Endothelial cell of umbilical vein (primary cell): ENCODE data around the gene EZR. TPM values are rescaled to one million over a fixed set of nuclear protein-coding genes. Genes with fewer than 3 reads are reported as not detected.

Experiments used
- BruUV-seq: library from RNA; stranded (reverse); fragments of 400-500 nt; replicated peaks from 2 replicates; lab custom pipeline; 2021; lab: Mats Ljungman, UMichigan
- CTCF ChIA-PET: fragments of 300-600, 350-600 bp; sonication (Branson Sonifier 250); formaldehyde crosslinking; loops from one replicate; lab custom pipeline; 2021; ENCODE audit warnings: antibody characterized with exemption, inconsistent platforms; lab: Charles Lee
- POLR2A ChIA-PET: fragments of 300-600, 350-600 bp; sonication (Branson Sonifier 250); formaldehyde crosslinking; loops from one replicate; lab custom pipeline; 2021; ENCODE audit warnings: antibody characterized with exemption, inconsistent platforms; lab: Charles Lee
- DNase-seq: peaks from one replicate; pipeline ENCODE4 v3.0.0-alpha.2; 2011; ENCODE audit warnings: low read depth, low spot score
- FAIRE-seq: peaks from 2 replicates; lab custom pipeline; 2011; peaks lifted over from hg19 to GRCh38; lab: Jason Lieb, UNC
- H2AFZ ChIP-seq: 2 replicates; pipeline ENCODE4 v1.6.0; 2012; ENCODE audit warnings: low read depth, low read length, control low read depth, inconsistent platforms
- H3K27ac ChIP-seq: 2 replicates; pipeline ENCODE4 v1.5.1; 2011; ENCODE audit warnings: low read depth, mild to moderate bottlenecking, control low read depth, low read length, moderate library complexity; ENCODE audit not compliant: insufficient read depth
- H3K27me3 ChIP-seq, 2 experiments: 2 replicates each; pipeline versions ENCODE4 v1.6.0 to v1.6.1; 2011; ENCODE audit warnings: low read length in 2 of 2, mixed read lengths in 1 of 2; ENCODE audit not compliant: control insufficient read depth in 2 of 2, insufficient read depth in 2 of 2
- H3K36me3 ChIP-seq, 2 experiments: 2 replicates in 1 of 2; 3 replicates in 1 of 2; pipeline ENCODE4 v1.5.1; 2011; ENCODE audit warnings: low read length in 2 of 2, mild to moderate bottlenecking in 1 of 2, moderate library complexity in 1 of 2; ENCODE audit not compliant: control insufficient read depth in 2 of 2, insufficient read depth in 2 of 2; ENCODE audit errors: extremely low read depth in 1 of 2
- H3K4me1 ChIP-seq: 3 replicates; pipeline ENCODE4 v1.5.1; 2011; ENCODE audit warnings: mild to moderate bottlenecking, low read length; ENCODE audit not compliant: control insufficient read depth, insufficient read depth; ENCODE audit errors: extremely low read depth
- H3K4me2 ChIP-seq: 2 replicates; pipeline ENCODE4 v1.6.1; 2011; ENCODE audit warnings: low read length, control low read depth, mixed read lengths; ENCODE audit not compliant: insufficient read depth
- H3K4me3 ChIP-seq, 3 experiments: fragments of 200-600 bp in 1 of 3; sonication (generic), shearing (Covaris generic) in 1 of 3; replicated peaks in 1 of 3; 2 replicates each; pipeline ENCODE4 v1.5.1; 2011 to 2016; ENCODE audit warnings: control low read depth in 3 of 3, low read length in 3 of 3, mild to moderate bottlenecking in 2 of 3, inconsistent platforms in 1 of 3, low read depth in 1 of 3, moderate library complexity in 1 of 3; ENCODE audit not compliant: insufficient read depth in 1 of 3
- H3K79me2 ChIP-seq: 2 replicates; pipeline ENCODE4 v1.6.0; 2012; ENCODE audit warnings: low read length, inconsistent platforms; ENCODE audit not compliant: control insufficient read depth, insufficient read depth
- H3K9ac ChIP-seq: replicated peaks from 2 replicates; pipeline ENCODE3; 2011; ENCODE audit warnings: low read length, control low read depth; ENCODE audit not compliant: insufficient read depth; ENCODE audit errors: extremely low read depth
- H3K9me1 ChIP-seq: replicated peaks from 3 replicates; pipeline ENCODE4 v1.6.0; 2011; ENCODE audit warnings: mild to moderate bottlenecking, low read length; ENCODE audit not compliant: control insufficient read depth, insufficient read depth; ENCODE audit errors: extremely low read depth
- H3K9me3 ChIP-seq: replicated peaks from 2 replicates; pipeline ENCODE4 v1.5.1; 2012; ENCODE audit warnings: low read length, inconsistent platforms; ENCODE audit not compliant: control insufficient read depth, insufficient read depth
- H4K20me1 ChIP-seq: replicated peaks from 2 replicates; pipeline ENCODE3; 2011; ENCODE audit warnings: mild to moderate bottlenecking, low read length; ENCODE audit not compliant: control insufficient read depth, insufficient read depth; ENCODE audit errors: extremely low read depth
- EZH2 ChIP-seq: IDR thresholded peaks from 2 replicates; pipeline ENCODE4 v1.6.1; 2012; ENCODE audit warnings: borderline replicate concordance, low read depth, mild to moderate bottlenecking, moderate library complexity, low read length, inconsistent platforms; ENCODE audit not compliant: severe bottlenecking
- FOS ChIP-seq: IDR thresholded peaks from 2 replicates; pipeline ENCODE4 v1.6.1; 2011; ENCODE audit warnings: mild to moderate bottlenecking, low read length, moderate library complexity, borderline replicate concordance; ENCODE audit not compliant: insufficient read depth
- GATA2 ChIP-seq: IDR thresholded peaks from 2 replicates; pipeline ENCODE4 v1.7.0; 2011; ENCODE audit warnings: low read depth, mild to moderate bottlenecking, moderate library complexity, mixed read lengths, low read length; ENCODE audit not compliant: insufficient read length, insufficient read depth
- POLR2AphosphoS5 ChIP-seq: IDR thresholded peaks from 2 replicates; pipeline ENCODE4 v1.6.1; 2012; ENCODE audit warnings: low read depth, mild to moderate bottlenecking, control low read depth, low read length, moderate library complexity; ENCODE audit not compliant: insufficient read depth
- dilution Hi-C: fragments of 300-500 bp; cut with MboI; formaldehyde crosslinking; loops from one replicate; pipeline ENCODE4 v1.15.0; 2019; ENCODE audit warnings: low sequenced_read_pairs; ENCODE audit not compliant: extremely low pct_ligation_motif_present
- intact Hi-C: fragments of 100-400 bp; cut with micrococcal nuclease; formaldehyde crosslinking; loops from one replicate; pipeline ENCODE4 v1.10.0; 2022
- polyA plus RNA-seq, 4 experiments: library from polyadenylated mRNA; depleted of rRNA in 3 of 4; stranded (reverse) in 3 of 4; unstranded in 1 of 4; fragments of >200 nt; gene quantifications; 2 replicates each; pipeline versions ENCODE4 v1.2.1 to v1.2.3, GENCODE V29; 2011 to 2012; ENCODE audit warnings: missing spikeins in 1 of 4
- total RNA-seq: library from RNA; stranded (reverse); gene quantifications from 2 replicates; pipeline ENCODE4 v1.2.3, GENCODE V29; 2021

EZR gene
- total and polyA plus RNA-seq, 2 donors (not counting 3 experiments of a cell fraction or from before 2014, with no cell fraction given), result 58.5 to 108 TPM

DNA sequence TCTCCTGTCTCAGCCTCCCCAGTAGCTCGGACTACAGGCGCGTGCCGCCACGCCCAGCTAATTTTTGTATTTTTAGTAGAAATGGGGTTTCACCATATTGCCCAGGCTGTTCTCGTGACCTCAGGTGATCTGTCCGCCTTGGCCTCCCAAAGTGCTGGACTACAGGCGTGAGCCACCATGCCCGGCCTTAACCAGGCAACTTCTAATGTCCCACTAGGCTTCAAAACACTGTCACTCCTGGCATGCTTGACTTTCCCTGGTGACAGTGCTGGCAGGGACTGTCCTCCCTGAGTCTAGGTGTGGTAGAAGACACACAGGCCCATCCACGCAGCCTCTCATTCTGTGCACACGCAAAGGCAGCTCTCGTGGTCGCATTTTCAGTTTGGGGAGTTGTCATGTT, 11.6 kb upstream of the EZR start:
- no peaks in the 10 kb centered on the region for H3K9me3 ChIP-seq
- H2AFZ ChIP-seq, result no peak overlapping the region
- H3K27me3 ChIP-seq, result peaks cover 2% of the 10 kb centered on the region in 2 experiments
- H3K9me1 ChIP-seq, result no peaks in the 10 kb centered on the region
- ChIA-PET CTCF (no interaction called here), POLR2A (no interaction called here)
- FAIRE-seq, result no peak
- BruUV-seq, result no TSS peak
- intact Hi-C loops (no loop called here), dilution Hi-C loops (no loop called here)
- no peak overlapping the region for H3K27ac ChIP-seq
- H3K36me3 ChIP-seq, result no peaks in the 10 kb centered on the region
- H4K20me1 ChIP-seq, result no peaks in the 10 kb centered on the region
- no peak for DNase-seq
- no peaks in the 10 kb centered on the region for H3K4me1 ChIP-seq
- H3K4me2 ChIP-seq, result no peak overlapping the region
- no peaks in the 10 kb centered on the region for H3K79me2 ChIP-seq
- TF ChIP-seq GATA2 (no peak), EZH2 (no peak)
- no peak overlapping the region for H3K9ac ChIP-seq
- no peak overlapping the region for H3K4me3 ChIP-seq

DNA sequence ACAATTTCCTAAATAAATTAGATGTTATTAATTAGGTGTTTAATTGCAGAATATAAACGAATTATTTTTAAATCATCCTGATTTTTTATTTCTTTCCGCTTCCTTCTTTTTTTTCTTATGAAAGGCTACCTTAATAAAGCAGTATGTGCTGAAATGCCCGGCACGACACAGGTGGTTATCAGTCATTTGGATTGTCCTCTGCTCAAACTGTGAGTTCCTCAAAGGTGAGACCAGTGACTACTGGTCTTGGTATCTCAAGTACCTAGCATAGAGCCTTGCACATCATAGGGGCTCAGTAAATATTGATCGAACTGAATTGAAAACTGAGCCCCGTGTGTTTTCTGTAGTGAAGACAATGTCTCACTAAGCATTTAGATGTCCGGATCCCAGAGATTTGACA, 9.6 kb upstream of the EZR start:
- no peak overlapping the region for H2AFZ ChIP-seq
- TF ChIP-seq FOS (no peak), POLR2AphosphoS5 (no peak), EZH2 (no peak)
- CTCF ChIA-PET, result no interaction called here

More for the DNA sequence above, 9.6 kb upstream of the EZR start:
- POLR2A ChIA-PET, result no interaction called here
- Histone ChIP-seq H3K27me3 (peaks cover 0 to 2% of the 10 kb centered on the region in 2 experiments), H3K9ac (no peak overlapping the region), H3K9me3 (no peaks in the 10 kb centered on the region), H3K36me3 (no peaks in the 10 kb centered on the region), H4K20me1 (no peaks in the 10 kb centered on the region), H3K27ac (no peak overlapping the region), H3K4me1 (no peaks in the 10 kb centered on the region), H3K9me1 (no peaks in the 10 kb centered on the region), H3K79me2 (no peaks in the 10 kb centered on the region), H3K4me2 (no peak overlapping the region), H3K4me3 (no peak overlapping the region)
- FAIRE-seq (no peak), DNase-seq (no peak)
- dilution Hi-C loops, result no loop called here
- intact Hi-C loops, result no loop called here
- no TSS peak for BruUV-seq
